Neuronal stem cell (in vitro differentiated cells): ENCODE measurements around the gene THADA.

Experiments used
- DNase-seq: peaks from one replicate; pipeline ENCODE4 v3.0.0-alpha.2; 2013; ENCODE audit warnings: low spot score
- H2AFZ ChIP-seq: one replicate; pipeline ENCODE4 v1.6.1; 2013; ENCODE audit warnings: mild to moderate bottlenecking, low read length, inconsistent platforms
- H2AK5ac ChIP-seq: 2 replicates; pipeline ENCODE4 v1.6.1; 2013; ENCODE audit warnings: low read depth, mild to moderate bottlenecking, inconsistent platforms, low read length, moderate library complexity, mixed read lengths
- H2BK120ac ChIP-seq: 2 replicates; pipeline ENCODE4 v1.6.1; 2013; ENCODE audit warnings: low read depth, mild to moderate bottlenecking, inconsistent platforms, low read length, moderate library complexity, mixed read lengths
- H2BK12ac ChIP-seq: one replicate; pipeline ENCODE4 v1.6.1; 2013; ENCODE audit warnings: low read length, inconsistent platforms
- H2BK15ac ChIP-seq: 2 replicates; pipeline ENCODE4 v1.6.1; 2013; ENCODE audit warnings: mild to moderate bottlenecking, low read length, inconsistent platforms, mixed read lengths
- H2BK5ac ChIP-seq: one replicate; pipeline ENCODE4 v1.6.1; 2013; ENCODE audit warnings: inconsistent platforms, mild to moderate bottlenecking, low read length, moderate library complexity
- H3K14ac ChIP-seq: one replicate; pipeline ENCODE4 v1.6.1; 2013; ENCODE audit warnings: low read length, inconsistent platforms
- H3K18ac ChIP-seq: 2 replicates; pipeline ENCODE4 v1.6.1; 2013; ENCODE audit warnings: low read length, inconsistent platforms
- H3K23ac ChIP-seq: 2 replicates; pipeline ENCODE4 v1.6.1; 2013; ENCODE audit warnings: low read depth, mild to moderate bottlenecking, mixed read lengths, low read length, inconsistent platforms; ENCODE audit not compliant: poor library complexity
- H3K27ac ChIP-seq: replicated peaks from 3 replicates; pipeline ENCODE4 v1.5.1; 2013; ENCODE audit warnings: low read length, inconsistent platforms
- H3K27me3 ChIP-seq, 3 experiments: 2 replicates each; pipeline ENCODE4 v1.6.1; 2013; ENCODE audit warnings: low read length in 3 of 3, mild to moderate bottlenecking in 2 of 3, inconsistent platforms in 1 of 3, low read depth in 1 of 3, mixed read lengths in 1 of 3, moderate library complexity in 1 of 3; ENCODE audit not compliant: control insufficient read depth in 3 of 3, insufficient read depth in 3 of 3
- H3K36me3 ChIP-seq, 2 donors: replicated peaks in 1 of 2; 2 replicates each; pipeline ENCODE4 v1.6.1; 2013; ENCODE audit warnings: low read length in 2 of 2; ENCODE audit not compliant: control insufficient read depth in 2 of 2, insufficient read depth in 2 of 2
- H3K4ac ChIP-seq: 2 replicates; pipeline ENCODE4 v1.6.1; 2013; ENCODE audit warnings: inconsistent platforms, mild to moderate bottlenecking, low read length, moderate library complexity
- H3K4me1 ChIP-seq, 2 donors: 1 replicate in 1 of 2; 2 replicates in 1 of 2; pipeline ENCODE4 v1.6.1; 2013; ENCODE audit warnings: low read length in 2 of 2, low read depth in 1 of 2; ENCODE audit not compliant: control insufficient read depth in 2 of 2, insufficient read depth in 1 of 2
- H3K4me2 ChIP-seq: one replicate; pipeline ENCODE4 v1.6.1; 2013; ENCODE audit warnings: mild to moderate bottlenecking, low read length, inconsistent platforms; ENCODE audit not compliant: insufficient read depth, poor library complexity, severe bottlenecking
- H3K4me3 ChIP-seq, 2 donors: 2 replicates each; pipeline ENCODE4 v1.5.1; 2013; ENCODE audit warnings: low read length in 2 of 2, mild to moderate bottlenecking in 2 of 2, inconsistent platforms in 1 of 2, moderate library complexity in 1 of 2
- H3K79me1 ChIP-seq: one replicate; pipeline ENCODE4 v1.6.1; 2013; ENCODE audit warnings: low read depth, mild to moderate bottlenecking, inconsistent platforms, low read length, moderate library complexity
- H3K9ac ChIP-seq: one replicate; pipeline ENCODE4 v1.6.1; 2013; ENCODE audit warnings: mild to moderate bottlenecking, low read depth, low read length, inconsistent platforms; ENCODE audit not compliant: poor library complexity
- H3K9me3 ChIP-seq, 2 donors: replicated peaks in 1 of 2; 2 replicates each; pipeline versions ENCODE3 to v1.6.1; 2013; ENCODE audit warnings: low read length in 2 of 2, mild to moderate bottlenecking in 2 of 2, inconsistent platforms in 1 of 2, low read depth in 1 of 2, mixed read lengths in 1 of 2, moderate library complexity in 1 of 2; ENCODE audit not compliant: control insufficient read depth in 2 of 2, insufficient read depth in 1 of 2
- H4K8ac ChIP-seq: one replicate; pipeline ENCODE4 v1.6.1; 2013; ENCODE audit warnings: low read depth, mild to moderate bottlenecking, inconsistent platforms, low read length, moderate library complexity
- H4K91ac ChIP-seq: one replicate; pipeline ENCODE4 v1.6.1; 2013; ENCODE audit warnings: low read length, low read depth, mild to moderate bottlenecking, inconsistent platforms; ENCODE audit not compliant: poor library complexity
- WGBS, 2 donors: extraction: QIAGEN DNeasy Blood & Tissue Kit; methylation state at CpG; one replicate each; pipeline ENCODE4 v1.1.7; 2013; ENCODE audit warnings: missing lambda C conversion rate in 2 of 2, mixed read lengths in 1 of 2; ENCODE audit not compliant: insufficient read length in 2 of 2, insufficient replicate concordance in 1 of 2; ENCODE audit errors: extremely low coverage in 2 of 2; 5-methylcytosine and 5-hydroxymethylcytosine counted together

THADA gene

DNA sequence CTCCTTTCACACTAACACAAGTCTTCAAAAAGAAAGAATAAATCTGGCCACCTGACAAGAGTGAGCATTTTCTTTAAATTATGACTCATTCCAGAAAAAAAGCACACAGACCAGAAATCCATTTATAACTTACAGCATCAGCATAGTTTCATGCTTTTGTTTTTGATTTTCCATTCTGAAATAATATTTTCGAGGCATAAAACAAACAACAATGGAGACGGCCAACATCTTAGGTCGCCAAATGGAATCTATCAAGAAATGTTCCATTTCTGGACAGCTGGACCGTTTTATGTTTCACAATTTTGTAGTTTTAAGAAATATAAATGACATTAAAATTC lies 204.0 kb downstream of the THADA start:
- no peak overlapping the region for H4K91ac ChIP-seq
- no peak overlapping the region for H2AK5ac ChIP-seq
- H4K8ac ChIP-seq: no peak overlapping the region
- H3K27ac ChIP-seq: no peak overlapping the region
- H3K14ac ChIP-seq: no peak overlapping the region
- peaks cover 0 to 8% of the 10 kb centered on the region in 2 donors for H3K36me3 ChIP-seq
- H3K4me3 ChIP-seq: no peak overlapping the region
- no peaks in the 10 kb centered on the region for H3K9me3 ChIP-seq
- no CpG with 5 or more reads among the region's 4 CpGs for WGBS, 2 donors
- no peak overlapping the region for H2BK12ac ChIP-seq
- no peak overlapping the region for H2BK5ac ChIP-seq
- H3K4ac ChIP-seq: no peak overlapping the region
- H3K4me1 ChIP-seq: no peaks in the 10 kb centered on the region
- H2BK120ac ChIP-seq: no peak overlapping the region
- H3K79me1 ChIP-seq: no peaks in the 10 kb centered on the region
- H3K18ac ChIP-seq: no peak overlapping the region
- H3K4me2 ChIP-seq: no peak overlapping the region
- H2AFZ ChIP-seq: no peak overlapping the region
- no peaks in the 10 kb centered on the region for H3K27me3 ChIP-seq
- H2BK15ac ChIP-seq: no peak overlapping the region
- no peak overlapping the region for H3K23ac ChIP-seq
- DNase-seq: no peak
- no peak overlapping the region for H3K9ac ChIP-seq

DNA sequence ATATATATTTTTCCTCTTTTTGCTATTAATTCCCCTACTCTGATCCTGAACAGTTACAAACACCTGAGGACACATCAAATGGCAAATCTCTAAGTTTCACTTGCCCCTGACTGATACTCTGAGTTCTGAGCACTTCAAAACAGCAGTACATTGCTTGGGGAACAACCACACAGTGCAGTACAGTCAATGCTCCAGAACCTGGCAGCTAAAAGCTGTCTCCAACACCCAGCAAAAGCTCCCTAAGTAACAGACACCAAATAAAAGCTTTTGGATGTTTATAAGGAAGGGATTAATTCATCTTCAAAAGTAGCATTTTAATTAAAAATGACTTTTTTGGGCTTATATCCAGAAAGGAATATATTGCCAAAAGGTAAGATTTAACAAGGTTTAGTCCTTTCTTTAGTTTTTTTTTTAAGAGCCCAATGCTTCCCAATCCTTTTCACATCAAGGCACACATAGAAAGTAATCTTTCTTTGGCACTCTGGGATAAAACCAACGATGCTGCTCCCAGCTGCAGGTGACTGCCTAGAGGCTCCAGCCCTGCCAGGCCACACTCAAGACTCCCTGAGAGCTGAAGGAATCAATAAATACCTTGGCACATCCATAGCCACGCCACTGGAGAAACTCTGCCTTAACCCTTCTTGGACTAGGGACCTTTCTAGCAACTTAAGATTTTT lies 204.5 kb downstream of the THADA start:
- no peak overlapping the region for H2BK15ac ChIP-seq
- no peak overlapping the region for H2AK5ac ChIP-seq
- no peak overlapping the region for H2AFZ ChIP-seq
- no peak overlapping the region for H3K9ac ChIP-seq
- H3K18ac ChIP-seq: no peak overlapping the region
- H3K4me3 ChIP-seq: no peak overlapping the region
- no peak overlapping the region for H3K27ac ChIP-seq
- no peak overlapping the region for H3K23ac ChIP-seq
- no peak overlapping the region for H3K4ac ChIP-seq
- H3K9me3 ChIP-seq: no peaks in the 10 kb centered on the region
- no peak overlapping the region for H4K8ac ChIP-seq
- H3K14ac ChIP-seq: no peak overlapping the region
- no peaks in the 10 kb centered on the region for H3K27me3 ChIP-seq
- no peak overlapping the region for H2BK12ac ChIP-seq
- H2BK5ac ChIP-seq: no peak overlapping the region
- no peak overlapping the region for H2BK120ac ChIP-seq
- DNase-seq: no peak
- no CpG with 5 or more reads among the region's 2 CpGs for WGBS, 2 donors
- H4K91ac ChIP-seq: no peak overlapping the region
- peaks cover 0 to 6% of the 10 kb centered on the region in 2 donors for H3K36me3 ChIP-seq
- no peak overlapping the region for H3K4me2 ChIP-seq
- no peaks in the 10 kb centered on the region for H3K79me1 ChIP-seq
- H3K4me1 ChIP-seq: no peaks in the 10 kb centered on the region

DNA sequence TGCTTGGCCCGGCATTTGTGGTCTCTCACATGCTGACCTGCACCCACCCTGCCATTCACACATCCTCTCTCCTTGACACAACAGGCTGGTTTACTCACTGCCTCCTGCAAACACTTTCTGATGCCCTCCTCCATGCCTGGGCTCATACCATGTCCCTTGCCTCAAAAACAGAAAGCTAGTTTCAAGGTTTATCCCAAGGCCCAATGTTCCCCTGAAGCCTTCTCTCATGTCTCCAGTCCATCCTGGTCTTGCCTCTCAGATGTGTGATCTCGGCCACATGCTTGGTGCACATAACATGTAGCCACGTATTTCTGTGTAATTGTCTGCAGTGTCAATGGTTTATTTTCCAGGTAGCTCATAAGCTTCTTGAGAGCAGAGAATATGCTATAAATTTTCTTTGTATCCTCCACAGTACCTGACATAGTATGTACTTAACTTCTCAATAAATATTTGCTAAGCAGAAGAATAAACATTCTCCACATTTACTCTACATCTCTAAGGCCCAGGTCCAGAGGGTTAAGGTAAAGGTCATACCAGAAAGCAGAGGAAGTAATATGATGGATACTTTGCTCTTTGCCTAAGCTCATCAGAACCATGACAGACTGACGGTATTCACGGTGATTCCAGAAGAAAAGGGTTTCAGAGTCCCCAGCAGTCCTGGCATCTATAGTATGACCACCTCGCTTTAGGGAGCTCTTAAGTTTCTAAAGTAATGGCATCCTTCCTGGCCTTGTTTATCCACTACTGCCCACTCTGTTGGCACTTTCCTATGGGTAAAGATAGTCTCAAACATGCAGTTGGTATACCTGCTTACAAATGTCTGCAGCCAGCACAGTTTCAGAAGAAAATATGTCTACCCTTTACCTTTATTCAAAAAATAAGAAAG lies 206.0 kb downstream of the THADA start:
- Histone ChIP-seq H2BK15ac (no peak overlapping the region), H2BK12ac (no peak overlapping the region), H3K4ac (no peak overlapping the region), H3K36me3 (peaks cover 0 to 2% of the 10 kb centered on the region in 2 donors), H3K4me3 (no peak overlapping the region), H2BK120ac (no peak overlapping the region), H3K27me3 (no peaks in the 10 kb centered on the region), H3K27ac (no peak overlapping the region), H3K18ac (no peak overlapping the region), H3K79me1 (no peaks in the 10 kb centered on the region), H2BK5ac (no peak overlapping the region), H3K9ac (no peak overlapping the region), H3K14ac (no peak overlapping the region), H3K4me2 (no peak overlapping the region), H4K8ac (no peak overlapping the region), H3K23ac (no peak overlapping the region), H3K9me3 (no peaks in the 10 kb centered on the region), H3K4me1 (no peaks in the 10 kb centered on the region), H2AFZ (no peak overlapping the region), H4K91ac (no peak overlapping the region), H2AK5ac (no peak overlapping the region)
- no CpG with 5 or more reads among the region's 6 CpGs for WGBS, 2 donors
- no peak for DNase-seq

DNA sequence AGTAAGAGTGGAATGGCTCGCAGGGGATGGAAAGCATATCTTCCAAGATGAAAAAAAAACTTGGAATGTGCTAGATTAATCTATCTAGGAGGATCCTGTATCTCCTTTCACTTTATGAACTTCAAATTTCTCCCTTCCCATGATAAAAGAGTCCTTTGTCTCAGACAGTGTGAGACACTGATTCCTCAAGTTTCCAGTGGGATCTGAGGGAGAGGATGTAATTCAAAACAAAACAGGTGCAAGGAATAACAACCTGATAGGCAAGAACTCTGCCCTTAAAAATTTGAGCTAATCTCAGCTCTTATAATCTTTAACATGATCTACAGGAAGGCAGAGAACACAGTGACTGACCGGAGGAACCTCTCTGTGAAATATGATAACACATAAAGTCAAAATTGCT lies 207.5 kb downstream of the THADA start:
- no CpG with 5 or more reads among the region's 2 CpGs for WGBS, 2 donors
- no peak for DNase-seq
- no peak overlapping the region for H3K27ac ChIP-seq

More for the DNA sequence above, 207.5 kb downstream of the THADA start:
- Histone ChIP-seq H4K91ac (no peak overlapping the region), H3K23ac (no peak overlapping the region), H3K79me1 (no peaks in the 10 kb centered on the region), H3K27me3 (no peaks in the 10 kb centered on the region), H2BK120ac (no peak overlapping the region), H3K4me1 (no peaks in the 10 kb centered on the region), H3K4me2 (no peak overlapping the region), H3K4ac (no peak overlapping the region), H2BK5ac (no peak overlapping the region), H3K14ac (no peak overlapping the region), H3K9ac (no peak overlapping the region), H2AFZ (no peak overlapping the region), H2BK12ac (no peak overlapping the region), H2AK5ac (no peak overlapping the region), H3K36me3 (no peaks in the 10 kb centered on the region), H4K8ac (no peak overlapping the region), H3K4me3 (no peak overlapping the region), H3K9me3 (no peaks in the 10 kb centered on the region), H3K18ac (no peak overlapping the region), H2BK15ac (no peak overlapping the region)
